HG02610 (cell line): Measurements from ENCODE around the gene PHYHIPL.

Experiments used
- ATAC-seq: cut with Tn5 transposase; IDR thresholded peaks from one replicate; pipeline ENCODE4 v1.9.1; 2021; ENCODE audit warnings: mild to moderate bottlenecking, moderate library complexity; ENCODE audit not compliant: unreplicated experiment

PHYHIPL gene

GRCh38 chr10:59289853-59290252, 113.4 kb downstream of the PHYHIPL start:
- no peak for ATAC-seq

- ATAC-seq = no peak
These were observed 114.0 kb downstream of the PHYHIPL start for GRCh38 chr10:59290448-59290847.
